Measurements from ENCODE around the gene FAM170B. TPM values are rescaled to one million over a fixed set of nuclear protein-coding genes. Genes with fewer than 3 reads are reported as not detected.

The FAM170B gene
- total and polyA plus RNA-seq, 9 of the 15 experiments (the other 6 are each of a cell fraction or from before 2014, with no cell fraction given): 0.11 to 0.21 TPM; not detected in 7

- TF ChIP-seq IRF9 (tag; IDR thresholded peaks at IDR 0.05): no peak
- TF ChIP-seq NCOR1 (IDR thresholded peaks at IDR 0.05): no peak
- TF ChIP-seq, protein P1, sequence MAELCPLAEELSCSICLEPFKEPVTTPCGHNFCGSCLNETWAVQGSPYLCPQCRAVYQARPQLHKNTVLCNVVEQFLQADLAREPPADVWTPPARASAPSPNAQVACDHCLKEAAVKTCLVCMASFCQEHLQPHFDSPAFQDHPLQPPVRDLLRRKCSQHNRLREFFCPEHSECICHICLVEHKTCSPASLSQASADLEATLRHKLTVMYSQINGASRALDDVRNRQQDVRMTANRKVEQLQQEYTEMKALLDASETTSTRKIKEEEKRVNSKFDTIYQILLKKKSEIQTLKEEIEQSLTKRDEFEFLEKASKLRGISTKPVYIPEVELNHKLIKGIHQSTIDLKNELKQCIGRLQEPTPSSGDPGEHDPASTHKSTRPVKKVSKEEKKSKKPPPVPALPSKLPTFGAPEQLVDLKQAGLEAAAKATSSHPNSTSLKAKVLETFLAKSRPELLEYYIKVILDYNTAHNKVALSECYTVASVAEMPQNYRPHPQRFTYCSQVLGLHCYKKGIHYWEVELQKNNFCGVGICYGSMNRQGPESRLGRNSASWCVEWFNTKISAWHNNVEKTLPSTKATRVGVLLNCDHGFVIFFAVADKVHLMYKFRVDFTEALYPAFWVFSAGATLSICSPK (IDR thresholded peaks at IDR 0.05; ENCODE audit: borderline replicate concordance): no peak
Observed at GRCh38 chr10:49116509-49117375, 17.1 kb downstream of the FAM170B start (continued).

- peak overlapping the region; percentile 35 for H3K4me3 ChIP-seq
- DNase-seq (ENCODE audit: extremely low read depth in 1 of 4, low spot score in 3 of 4) (no peak), FAIRE-seq (no peak), ATAC-seq (no peak)
- H3K27me3 ChIP-seq (ENCODE audit: control insufficient read depth in 2 of 2, insufficient read depth in 2 of 2, low read length in 2 of 2): no peaks in the 10 kb centered on the region
- H4K20me1 ChIP-seq (replicated peaks; ENCODE audit: control insufficient read depth, insufficient read depth, low read length): no peaks in the 10 kb centered on the region
- intact Hi-C loops (cut with micrococcal nuclease): loop anchor here (5.0 kb wide), 1 partner anchor 134 kb away; no protein-coding TSS in a partner anchor
- CTCF ChIA-PET (ENCODE audit: low intra/inter-chr PET ratio): interaction anchor here (1.1 kb wide), 1 partner anchor 13 kb away, joined by 4 read pairs; no protein-coding TSS in a partner anchor
- H3K9me1 ChIP-seq (ENCODE audit: control insufficient read depth, insufficient read depth, low read length): no peaks in the 10 kb centered on the region
- H3K79me2 ChIP-seq (ENCODE audit: control insufficient read depth, insufficient read depth, low read length): peaks cover 6% of the 10 kb centered on the region; the same call in 2 of the 3 replicates
- peak overlapping the region; percentile 51 to 96; a peak in 3 of 4 replicates for H3K9ac ChIP-seq (ENCODE audit: insufficient read depth in 1 of 2, low read depth in 2 of 2, low read length in 2 of 2)
- peak overlapping the region; percentile 81 for H2AFZ ChIP-seq (ENCODE audit: low read depth, low read length)
- H3K36me3 ChIP-seq (ENCODE audit: control insufficient read depth, insufficient read depth, low read length): no peaks in the 10 kb centered on the region
- WGBS (ENCODE audit: insufficient coverage, low coverage, missing lambda C conversion rate): 81% methylated on average over 13 of the region's 14 CpGs
- no peaks in the 10 kb centered on the region for H3K9me3 ChIP-seq (replicated peaks; ENCODE audit: control insufficient read depth, insufficient read depth, low read depth, low read length)
- no peak overlapping the region for H3K27ac ChIP-seq (ENCODE audit: extremely low read depth, low read depth, low read length)
- H3K4me2 ChIP-seq (ENCODE audit: insufficient read depth, low read length): peak overlapping the region; percentile 73
- POLR2A ChIA-PET: no interaction called here
- in situ Hi-C loops (cut with MboI): no loop called here
- no TSS peak for BruUV-seq (replicated peaks)
- H3K4me1 ChIP-seq (replicated peaks in 1 of 2; ENCODE audit: control insufficient read depth in 2 of 2, insufficient read depth in 2 of 2, low read length in 2 of 2): peaks cover 10 to 12% of the 10 kb centered on the region in 2 experiments; a peak in 4 of 5 replicates
- TF ChIP-seq RNF219 (CRISPR knock-in tag; IDR thresholded peaks at IDR 0.05) (no peak), ARID1B (IDR thresholded peaks at IDR 0.05) (no peak), ZNF3 (CRISPR knock-in tag; IDR thresholded peaks at IDR 0.05) (0 out of 2 replicates have a peak, but pooled peaks have one; percentile 21), MAZ (CRISPR knock-in tag; conservative IDR thresholded peaks at IDR 0.05 in 1 of 2, IDR thresholded peaks at IDR 0.05 in 1 of 2) (0 out of 4 replicates have a peak, but pooled peaks of 1 of the 2 experiments have one; percentile 12), ADNP (tag; IDR thresholded peaks at IDR 0.05) (peak; percentile 87), MTF1 (CRISPR knock-in tag; IDR thresholded peaks at IDR 0.05; ENCODE audit: borderline replicate concordance) (no peak), PHF20 (IDR thresholded peaks at IDR 0.05; ENCODE audit: partially characterized antibody) (peak; percentile 59)
Observed at GRCh38 chr10:49115796-49116508, 17.9 kb downstream of the FAM170B start.

Measured in K562 (cell line).